ENCODE data around the gene CSF2RB.

Gene CSF2RB

DNA sequence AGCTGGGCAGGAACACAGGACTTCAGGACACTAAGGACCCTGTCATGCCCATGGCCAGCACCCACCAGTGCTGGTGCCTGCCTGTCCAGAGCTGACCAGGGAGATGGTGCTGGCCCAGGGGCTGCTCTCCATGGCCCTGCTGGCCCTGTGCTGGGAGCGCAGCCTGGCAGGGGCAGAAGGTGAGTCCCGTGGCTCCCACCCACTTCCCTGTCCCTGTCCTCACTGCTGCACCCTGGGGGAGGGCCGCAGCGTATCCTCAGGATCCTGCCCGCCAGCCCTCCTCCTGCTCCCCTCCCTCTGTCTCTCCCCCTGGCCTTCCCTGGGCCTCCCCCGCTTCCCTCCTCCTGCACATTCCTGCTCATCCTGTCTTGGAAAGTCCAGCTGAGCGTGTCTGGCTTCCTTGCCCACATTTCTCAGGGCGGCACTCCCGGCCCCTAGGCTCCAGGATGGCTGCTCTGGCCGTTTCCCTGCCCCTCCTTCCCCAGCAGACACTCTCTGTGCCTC lies 8.7 kb downstream of the CSF2RB start:
- no peak overlapping the region for H3K27ac ChIP-seq (ENCODE audit: low read length)
- peaks cover 16% of the 10 kb centered on the region for H3K27me3 ChIP-seq (ENCODE audit: insufficient read depth, low read length, poor library complexity)
- TF ChIP-seq, protein P1, sequence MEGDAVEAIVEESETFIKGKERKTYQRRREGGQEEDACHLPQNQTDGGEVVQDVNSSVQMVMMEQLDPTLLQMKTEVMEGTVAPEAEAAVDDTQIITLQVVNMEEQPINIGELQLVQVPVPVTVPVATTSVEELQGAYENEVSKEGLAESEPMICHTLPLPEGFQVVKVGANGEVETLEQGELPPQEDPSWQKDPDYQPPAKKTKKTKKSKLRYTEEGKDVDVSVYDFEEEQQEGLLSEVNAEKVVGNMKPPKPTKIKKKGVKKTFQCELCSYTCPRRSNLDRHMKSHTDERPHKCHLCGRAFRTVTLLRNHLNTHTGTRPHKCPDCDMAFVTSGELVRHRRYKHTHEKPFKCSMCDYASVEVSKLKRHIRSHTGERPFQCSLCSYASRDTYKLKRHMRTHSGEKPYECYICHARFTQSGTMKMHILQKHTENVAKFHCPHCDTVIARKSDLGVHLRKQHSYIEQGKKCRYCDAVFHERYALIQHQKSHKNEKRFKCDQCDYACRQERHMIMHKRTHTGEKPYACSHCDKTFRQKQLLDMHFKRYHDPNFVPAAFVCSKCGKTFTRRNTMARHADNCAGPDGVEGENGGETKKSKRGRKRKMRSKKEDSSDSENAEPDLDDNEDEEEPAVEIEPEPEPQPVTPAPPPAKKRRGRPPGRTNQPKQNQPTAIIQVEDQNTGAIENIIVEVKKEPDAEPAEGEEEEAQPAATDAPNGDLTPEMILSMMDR (IDR thresholded peaks at IDR 0.05; ENCODE audit: borderline replicate concordance, extremely low read depth, low read length, poor library complexity, severe bottlenecking), result no peak
- TF ChIP-seq EZH2 (IDR thresholded peaks at IDR 0.05; ENCODE audit: borderline replicate concordance, low read depth, low read length, severe bottlenecking), result no peak
- H3K4me3 ChIP-seq (ENCODE audit: low read depth in 1 of 2, low read length in 2 of 2), result no peak overlapping the region
- H3K36me3 ChIP-seq (ENCODE audit: insufficient read depth, low read length), result no peaks in the 10 kb centered on the region
- ATAC-seq (ENCODE audit: insufficient read depth, low read depth) (no peak), DNase-seq (no peak)
- no peak overlapping the region for H2AFZ ChIP-seq (ENCODE audit: low read depth, low read length)
- no peaks in the 10 kb centered on the region for H3K9me3 ChIP-seq (ENCODE audit: insufficient read depth, low read length, severe bottlenecking)
- H3K4me1 ChIP-seq (ENCODE audit: insufficient read depth, low read length), result no peaks in the 10 kb centered on the region
- no peaks in the 10 kb centered on the region for H3K79me2 ChIP-seq (ENCODE audit: insufficient read depth, low read length)
- no peak overlapping the region for H3K9ac ChIP-seq (ENCODE audit: low read depth, low read length)
- H4K20me1 ChIP-seq (ENCODE audit: insufficient read depth, low read length), result 0 out of 2 replicates have a peak, but pooled peaks cover 8% of the 10 kb centered on the region
- H3K4me2 ChIP-seq (ENCODE audit: insufficient read depth, low read length), result no peak overlapping the region

DNA sequence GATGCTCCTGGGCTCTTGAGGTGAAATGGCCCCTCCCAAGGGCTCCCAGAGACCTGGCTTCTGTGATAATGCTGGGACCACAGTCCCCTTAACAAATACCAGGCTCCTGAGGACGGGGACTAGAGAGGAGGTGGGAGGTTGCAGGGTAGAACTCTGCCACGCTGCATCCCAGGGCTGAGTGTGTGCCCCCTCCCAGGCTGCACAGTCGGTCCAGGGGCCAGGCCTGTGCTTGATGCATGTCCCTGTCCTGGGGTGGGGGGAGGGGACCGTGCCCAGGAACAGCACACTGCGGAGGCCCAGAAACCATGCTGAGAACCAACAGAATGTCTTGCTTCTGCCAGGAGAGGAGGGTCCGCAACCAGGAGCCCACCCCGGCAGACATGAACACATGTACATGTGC lies 9.3 kb downstream of the CSF2RB start:
- H3K27ac ChIP-seq (ENCODE audit: low read length), result no peak overlapping the region
- H3K27me3 ChIP-seq (ENCODE audit: insufficient read depth, low read length, poor library complexity), result peaks cover 16% of the 10 kb centered on the region
- H3K4me1 ChIP-seq (ENCODE audit: insufficient read depth, low read length), result no peaks in the 10 kb centered on the region
- H3K79me2 ChIP-seq (ENCODE audit: insufficient read depth, low read length), result no peaks in the 10 kb centered on the region
- ATAC-seq (ENCODE audit: insufficient read depth, low read depth) (no peak), DNase-seq (no peak)
- H3K9ac ChIP-seq (ENCODE audit: low read depth, low read length), result no peak overlapping the region
- no peaks in the 10 kb centered on the region for H3K9me3 ChIP-seq (ENCODE audit: insufficient read depth, low read length, severe bottlenecking)
- 0 out of 2 replicates have a peak, but pooled peaks cover 8% of the 10 kb centered on the region for H4K20me1 ChIP-seq (ENCODE audit: insufficient read depth, low read length)
- H3K4me3 ChIP-seq (ENCODE audit: low read depth in 1 of 2, low read length in 2 of 2), result no peak overlapping the region
- TF ChIP-seq, protein P1 (IDR thresholded peaks at IDR 0.05; ENCODE audit: borderline replicate concordance, extremely low read depth, low read length, poor library complexity, severe bottlenecking), result no peak
- TF ChIP-seq EZH2 (IDR thresholded peaks at IDR 0.05; ENCODE audit: borderline replicate concordance, low read depth, low read length, severe bottlenecking), result no peak
- H3K4me2 ChIP-seq (ENCODE audit: insufficient read depth, low read length), result no peak overlapping the region
- no peaks in the 10 kb centered on the region for H3K36me3 ChIP-seq (ENCODE audit: insufficient read depth, low read length)
- H2AFZ ChIP-seq (ENCODE audit: low read depth, low read length), result no peak overlapping the region

DNA sequence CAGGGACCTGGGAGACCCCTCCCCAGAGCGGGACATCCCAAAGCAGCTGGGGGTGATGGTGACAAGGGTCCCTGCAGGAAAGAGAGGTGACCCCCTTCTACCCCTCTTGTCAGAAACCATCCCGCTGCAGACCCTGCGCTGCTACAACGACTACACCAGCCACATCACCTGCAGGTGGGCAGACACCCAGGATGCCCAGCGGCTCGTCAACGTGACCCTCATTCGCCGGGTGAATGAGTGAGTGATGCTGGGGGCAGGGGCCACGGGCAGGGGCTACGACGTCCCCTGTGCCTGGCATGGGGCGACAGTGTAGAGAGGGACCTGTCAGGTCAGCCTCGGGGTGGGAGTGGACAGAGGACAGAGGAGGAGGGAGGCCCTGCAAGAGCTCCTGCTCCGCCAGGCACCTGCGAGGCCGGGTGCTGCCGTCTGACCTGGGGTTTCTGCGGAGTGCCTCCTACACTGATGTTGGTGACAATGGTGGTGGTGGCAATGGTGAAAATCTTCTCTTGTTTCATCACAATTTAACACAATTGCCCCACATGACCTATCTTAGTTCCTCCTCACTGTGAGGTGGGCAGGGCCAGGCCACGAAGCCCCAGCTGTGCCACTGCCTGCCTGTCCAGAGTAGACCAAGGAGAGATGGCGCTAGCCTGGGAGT lies 9.8 kb downstream of the CSF2RB start:
- Histone ChIP-seq H4K20me1 (ENCODE audit: insufficient read depth, low read length) (0 out of 2 replicates have a peak, but pooled peaks cover 8% of the 10 kb centered on the region), H3K36me3 (ENCODE audit: insufficient read depth, low read length) (no peaks in the 10 kb centered on the region), H3K9me3 (ENCODE audit: insufficient read depth, low read length, severe bottlenecking) (no peaks in the 10 kb centered on the region), H3K4me2 (ENCODE audit: insufficient read depth, low read length) (no peak overlapping the region), H3K4me3 (ENCODE audit: low read depth in 1 of 2, low read length in 2 of 2) (no peak overlapping the region), H3K27me3 (ENCODE audit: insufficient read depth, low read length, poor library complexity) (peaks cover 16% of the 10 kb centered on the region), H3K27ac (ENCODE audit: low read length) (no peak overlapping the region), H3K4me1 (ENCODE audit: insufficient read depth, low read length) (no peaks in the 10 kb centered on the region), H2AFZ (ENCODE audit: low read depth, low read length) (no peak overlapping the region), H3K9ac (ENCODE audit: low read depth, low read length) (no peak overlapping the region), H3K79me2 (ENCODE audit: insufficient read depth, low read length) (no peaks in the 10 kb centered on the region)
- TF ChIP-seq, protein P1 (IDR thresholded peaks at IDR 0.05; ENCODE audit: borderline replicate concordance, extremely low read depth, low read length, poor library complexity, severe bottlenecking), result no peak
- no peak for TF ChIP-seq EZH2 (IDR thresholded peaks at IDR 0.05; ENCODE audit: borderline replicate concordance, low read depth, low read length, severe bottlenecking)
- no peak for DNase-seq
- no peak for ATAC-seq (ENCODE audit: insufficient read depth, low read depth)
